H1 (cell line): ENCODE results near the gene ABCG5. TPM values are rescaled to one million over a fixed set of nuclear protein-coding genes. Genes with fewer than 3 reads are reported as not detected.

Experiments
- CTCF ChIA-PET: fragments of 300-600 bp; sonication (Branson Sonifier 250); formaldehyde crosslinking; loops from one replicate; lab custom pipeline; 2021; ENCODE audit not compliant: partially characterized antibody; lab: Charles Lee
- POLR2A ChIA-PET: fragments of 300-600 bp; sonication (Branson Sonifier 250); formaldehyde crosslinking; loops from one replicate; lab custom pipeline; 2021; ENCODE audit warnings: inconsistent platforms; ENCODE audit not compliant: partially characterized antibody; lab: Charles Lee
- DNase-seq, 2 experiments: peaks; one replicate each; pipeline versions ENCODE4 v3.0.0 to v3.0.0-alpha.2; 2010 to 2022; ENCODE audit warnings: low spot score in 2 of 2, low read depth in 1 of 2, mixed read lengths in 1 of 2
- FAIRE-seq: peaks from 2 replicates; lab custom pipeline; 2011; peaks lifted over from hg19 to GRCh38; lab: Jason Lieb, UNC
- H2AFZ ChIP-seq: 2 replicates; pipeline ENCODE4 v1.8.1; 2012; ENCODE audit warnings: low read length, inconsistent platforms
- H2AK5ac ChIP-seq: 2 replicates; pipeline ENCODE4 v1.6.1; 2013; ENCODE audit warnings: low read depth, low read length
- H2BK120ac ChIP-seq: replicated peaks from 2 replicates; pipeline ENCODE3; 2013; ENCODE audit warnings: low read depth, low read length, inconsistent platforms
- H2BK12ac ChIP-seq: 2 replicates; pipeline ENCODE4 v1.6.1; 2013; ENCODE audit warnings: low read depth, low read length
- H2BK15ac ChIP-seq: 2 replicates; pipeline ENCODE4 v1.6.1; 2013; ENCODE audit warnings: low read length
- H2BK20ac ChIP-seq: 2 replicates; pipeline ENCODE4 v1.6.1; 2013; ENCODE audit warnings: low read length
- H2BK5ac ChIP-seq: 2 replicates; pipeline ENCODE4 v1.6.1; 2013; ENCODE audit warnings: low read depth, low read length
- H3K14ac ChIP-seq: 2 replicates; pipeline ENCODE4 v1.6.1; 2013; ENCODE audit warnings: inconsistent platforms; ENCODE audit not compliant: insufficient read length
- H3K18ac ChIP-seq: 2 replicates; pipeline ENCODE4 v1.6.1; 2013; ENCODE audit warnings: low read length; ENCODE audit errors: extremely low read depth
- H3K23ac ChIP-seq: 2 replicates; pipeline ENCODE4 v1.6.1; 2013; ENCODE audit warnings: inconsistent platforms; ENCODE audit not compliant: insufficient read length
- H3K23me2 ChIP-seq: 2 replicates; pipeline ENCODE4 v1.6.1; 2013; ENCODE audit warnings: low read depth, low read length
- H3K27ac ChIP-seq: 2 replicates; pipeline ENCODE4 v1.6.1; 2011; ENCODE audit warnings: low read depth, low read length, inconsistent platforms
- H3K27me3 ChIP-seq, 4 experiments: replicated peaks in 1 of 4; 1 replicate in 1 of 4; 2 replicates in 3 of 4; pipeline versions ENCODE4 v1.6.1 to v1.8.1; 2011 to 2013; ENCODE audit warnings: low read length in 3 of 4, mild to moderate bottlenecking in 3 of 4, inconsistent platforms in 2 of 4, mixed read lengths in 2 of 4, moderate library complexity in 1 of 4; ENCODE audit not compliant: control insufficient read depth in 3 of 4, insufficient read depth in 3 of 4; ENCODE audit errors: extremely low read depth in 1 of 4
- H3K36me3 ChIP-seq, 4 experiments: 2 replicates each; pipeline versions ENCODE4 v1.6.1 to v1.8.1; 2011 to 2013; ENCODE audit warnings: mild to moderate bottlenecking in 4 of 4, low read length in 3 of 4, moderate library complexity in 2 of 4, control low read depth in 1 of 4, inconsistent platforms in 1 of 4; ENCODE audit not compliant: insufficient read depth in 4 of 4, control insufficient read depth in 2 of 4
- H3K4ac ChIP-seq: replicated peaks from 2 replicates; pipeline ENCODE3; 2013; ENCODE audit warnings: low read length, low read depth, mixed read lengths, inconsistent platforms; ENCODE audit not compliant: insufficient read length
- H3K4me1 ChIP-seq, 4 experiments: replicated peaks in 1 of 4; 1 replicate in 1 of 4; 2 replicates in 3 of 4; pipeline versions ENCODE4 v1.6.1 to v1.8.1; 2011 to 2013; ENCODE audit warnings: low read length in 3 of 4, inconsistent platforms in 2 of 4, mixed read lengths in 1 of 4; ENCODE audit not compliant: insufficient read depth in 4 of 4, control insufficient read depth in 3 of 4
- H3K4me2 ChIP-seq, 2 experiments: 2 replicates each; pipeline versions ENCODE4 v1.6.1 to v1.8.1; 2011 to 2013; ENCODE audit warnings: low read depth in 2 of 2, low read length in 2 of 2, control low read depth in 1 of 2, inconsistent platforms in 1 of 2, mild to moderate bottlenecking in 1 of 2; ENCODE audit not compliant: insufficient read depth in 1 of 2
- H3K4me3 ChIP-seq, 4 experiments: fragments of 200-600, 300-600 bp in 1 of 4; sonication (generic), shearing (Covaris generic), sonication (Bioruptor Twin) in 1 of 4; 2 replicates each; pipeline versions ENCODE4 v1.5.1 to v1.8.1; 2011 to 2016; ENCODE audit warnings: low read length in 4 of 4, low read depth in 3 of 4, control low read depth in 2 of 4, inconsistent platforms in 2 of 4, mild to moderate bottlenecking in 2 of 4, mixed read lengths in 1 of 4, moderate library complexity in 1 of 4; ENCODE audit not compliant: insufficient read depth in 2 of 4; ENCODE audit errors: extremely low read depth in 1 of 4
- H3K56ac ChIP-seq: replicated peaks from 2 replicates; pipeline ENCODE3; 2013; ENCODE audit warnings: low read depth, mild to moderate bottlenecking, mixed read lengths, low read length, inconsistent platforms; ENCODE audit not compliant: insufficient read length
- H3K79me1 ChIP-seq: 2 replicates; pipeline ENCODE4 v1.6.1; 2013; ENCODE audit warnings: low read depth, low read length, control low read depth
- H3K79me2 ChIP-seq, 2 experiments: 2 replicates each; pipeline versions ENCODE4 v1.6.1 to v1.8.1; 2012 to 2013; ENCODE audit warnings: low read length in 2 of 2, mild to moderate bottlenecking in 2 of 2, inconsistent platforms in 1 of 2; ENCODE audit not compliant: insufficient read depth in 2 of 2, control insufficient read depth in 1 of 2
- H3K9ac ChIP-seq, 4 experiments: replicated peaks in 1 of 4; 1 replicate in 1 of 4; 2 replicates in 3 of 4; pipeline versions ENCODE4 v1.6.1 to v1.8.1; 2011 to 2013; ENCODE audit warnings: low read depth in 3 of 4, low read length in 3 of 4, control low read depth in 2 of 4, mild to moderate bottlenecking in 2 of 4, moderate library complexity in 2 of 4, inconsistent platforms in 1 of 4; ENCODE audit errors: extremely low read depth in 1 of 4
- H3K9me3 ChIP-seq, 2 experiments: 2 replicates each; pipeline versions ENCODE4 v1.6.1 to v1.8.1; 2012 to 2013; ENCODE audit warnings: mild to moderate bottlenecking in 2 of 2, moderate library complexity in 2 of 2, control low read depth in 1 of 2, inconsistent platforms in 1 of 2, low read depth in 1 of 2, low read length in 1 of 2, mixed read lengths in 1 of 2; ENCODE audit not compliant: insufficient read depth in 2 of 2
- H4K20me1 ChIP-seq, 2 experiments: replicated peaks in 1 of 2; 2 replicates each; pipeline versions ENCODE3 to v1.8.1; 2011 to 2013; ENCODE audit warnings: inconsistent platforms in 2 of 2, low read length in 2 of 2, mild to moderate bottlenecking in 1 of 2; ENCODE audit not compliant: insufficient read depth in 2 of 2, control insufficient read depth in 1 of 2
- H4K5ac ChIP-seq: 2 replicates; pipeline ENCODE4 v1.6.1; 2013; ENCODE audit warnings: low read length, low read depth, mixed read lengths, inconsistent platforms; ENCODE audit not compliant: insufficient read length
- H4K8ac ChIP-seq: 2 replicates; pipeline ENCODE4 v1.8.0; 2013; ENCODE audit warnings: mild to moderate bottlenecking, moderate library complexity, low read length, inconsistent platforms; ENCODE audit not compliant: insufficient read depth; ENCODE audit errors: extremely low read depth
- H4K91ac ChIP-seq: replicated peaks from 2 replicates; pipeline ENCODE3; 2013; ENCODE audit warnings: low read length, mixed read lengths, inconsistent platforms; ENCODE audit not compliant: insufficient read length
- CBX5 ChIP-seq: fragments of 300-800, 300-1000 bp; sonication (generic); IDR thresholded peaks from 2 replicates; pipeline ENCODE4 v1.7.1; 2016; ENCODE audit warnings: antibody characterized with exemption, low read length, low read depth
- GTF2F1 ChIP-seq: IDR thresholded peaks from 2 replicates; pipeline ENCODE4 v1.6.1; 2012; ENCODE audit warnings: low read depth, low read length, improper control_type of control experiment, borderline replicate concordance
- KDM5A ChIP-seq: fragments of 200-600 bp; IDR thresholded peaks from 2 replicates; pipeline ENCODE4 v1.7.1; 2012; ENCODE audit warnings: mild to moderate bottlenecking, low read length, inconsistent platforms, mixed read lengths
- PHF8 ChIP-seq: fragments of 200-600 bp; sonication (generic); conservative IDR thresholded peaks from 2 replicates; pipeline ENCODE4 v1.7.1; 2012; ENCODE audit warnings: low read depth, mild to moderate bottlenecking, inconsistent platforms, low read length, moderate library complexity
- RXRA ChIP-seq: IDR thresholded peaks from 2 replicates; pipeline ENCODE4 v1.6.1; 2011; ENCODE audit warnings: low read depth, mild to moderate bottlenecking, low read length, moderate library complexity; ENCODE audit not compliant: insufficient read depth
- WGBS, 2 experiments: shearing (Covaris generic) in 1 of 2; methylation state at CpG; one replicate each; pipeline versions ENCODE4 v1.1.6 to v1.1.7; 2013 to 2015; ENCODE audit warnings: low lambda C conversion rate in 2 of 2, mixed read lengths in 2 of 2, inconsistent platforms in 1 of 2, low coverage in 1 of 2, missing lambda C conversion rate in 1 of 2; ENCODE audit not compliant: insufficient replicate concordance in 2 of 2, insufficient coverage in 1 of 2, insufficient read length in 1 of 2; ENCODE audit errors: extremely low coverage in 1 of 2, missing lambda C conversion rate in 1 of 2; 5-methylcytosine and 5-hydroxymethylcytosine counted together
- polyA plus RNA-seq, 7 experiments: library from polyadenylated mRNA; depleted of rRNA in 3 of 7; stranded (reverse) in 5 of 7; unstranded in 2 of 7; fragments of >200 nt in 5 of 7; fragments of 200-250 nt in 2 of 7; gene quantifications; 1 replicate in 5 of 7; 2 replicates in 1 of 7; 4 replicates in 1 of 7; pipeline versions ENCODE4 v1.2.1 to v1.2.3, GENCODE V29; 2011 to 2013; ENCODE audit warnings: missing spikeins in 2 of 7, mixed read lengths in 2 of 7
- total RNA-seq: library from RNA; stranded (reverse); fragmentation: NEBNext Ultra II Directional; extraction: Animal tissue kit (Norgen Biotek cat#: 25700); gene quantifications from 2 replicates; pipeline ENCODE4 v1.2.1, GENCODE V29; 2021

Gene ABCG5
- total and polyA plus RNA-seq, 2 of the 8 experiments (the other 6 are each of a cell fraction or from before 2014, with no cell fraction given) = not detected

GRCh38 chr2:43846140-43846793, 7.6 kb upstream of the ABCG5 start:
- no peaks in the 10 kb centered on the region for H3K79me2 ChIP-seq
- TF ChIP-seq CBX5 (no peak), GTF2F1 (no peak), KDM5A (no peak), RXRA (no peak), PHF8 (no peak)
- no peak overlapping the region for H4K91ac ChIP-seq
- no peaks in the 10 kb centered on the region for H4K20me1 ChIP-seq
- no peak overlapping the region for H4K8ac ChIP-seq
- H3K4me3 ChIP-seq = no peak overlapping the region
- H3K79me1 ChIP-seq = no peaks in the 10 kb centered on the region
- ChIA-PET CTCF (interaction anchor here (0.8 to 1.2 kb wide), 2 partner anchors 11 to 18 kb away, joined by 4 to 5 read pairs; no protein-coding TSS in a partner anchor), POLR2A (no interaction called here)
- no peak overlapping the region for H4K5ac ChIP-seq
- no peaks in the 10 kb centered on the region for H3K9me3 ChIP-seq
- no peak overlapping the region for H2AK5ac ChIP-seq
- no peak overlapping the region for H2BK5ac ChIP-seq
- DNase-seq = peak in 1 of 2 experiments; percentile 31
- no peak overlapping the region for H3K56ac ChIP-seq
- no peak for FAIRE-seq
- no peak overlapping the region for H3K23ac ChIP-seq
- no peaks in the 10 kb centered on the region for H3K36me3 ChIP-seq
- H2AFZ ChIP-seq = no peak overlapping the region
- no peak overlapping the region for H2BK15ac ChIP-seq
- H3K23me2 ChIP-seq = no peaks in the 10 kb centered on the region
- no peak overlapping the region for H3K14ac ChIP-seq
- 95% methylated on average over 5 of the region's 5 CpGs; no CpG with 5 or more reads in 1 of the 2 experiments for WGBS, 2 experiments
- H3K27me3 ChIP-seq = no peaks in the 10 kb centered on the region
- no peak overlapping the region for H3K4ac ChIP-seq
- H2BK12ac ChIP-seq = no peak overlapping the region
- no peak overlapping the region for H3K18ac ChIP-seq
- H3K9ac ChIP-seq = no peak overlapping the region
- no peak overlapping the region for H3K4me2 ChIP-seq
- no peak overlapping the region for H2BK120ac ChIP-seq
- H3K27ac ChIP-seq = no peak overlapping the region
- no peak overlapping the region for H2BK20ac ChIP-seq
- no peaks in the 10 kb centered on the region; a peak in 1 of 7 replicates for H3K4me1 ChIP-seq
